Measurements from ENCODE around the gene CORO1C.

- TF ChIP-seq EZH2 (IDR thresholded peaks at IDR 0.05; ENCODE audit: insufficient read depth, poor library complexity, severe bottlenecking): no peak
- no peak for TF ChIP-seq EZH2phosphoT487 (IDR thresholded peaks at IDR 0.05; ENCODE audit: insufficient read depth, low read depth)
Measured at GRCh38 chr12:108608616-108609015, 122.7 kb downstream of the CORO1C start.
